B cell (primary cell): Measurements from ENCODE around the gene TARS2. TPM values are rescaled to one million over a fixed set of nuclear protein-coding genes. Genes with fewer than 3 reads are reported as not detected.

Source experiments
- ATAC-seq: fragments of 200-7000 bp; cut with Tn5 transposase; one replicate; pipeline ENCODE4 v1.10.0; 2021; ENCODE audit warnings: low read depth, mild to moderate bottlenecking, moderate number of reproducible peaks, moderate library complexity
- CTCF ChIA-PET: fragments of 350-600 bp; sonication (Branson Sonifier 250); formaldehyde crosslinking; loops from one replicate; lab custom pipeline; 2021; ENCODE audit warnings: antibody characterized with exemption, inconsistent platforms; lab: Charles Lee
- POLR2A ChIA-PET: fragments of 350-600 bp; sonication (Branson Sonifier 250); formaldehyde crosslinking; loops from one replicate; lab custom pipeline; 2021; ENCODE audit warnings: antibody characterized with exemption; lab: Charles Lee
- DNase-seq: peaks from one replicate; pipeline ENCODE4 v3.0.0; 2013
- H2AFZ ChIP-seq: 2 replicates; pipeline ENCODE4 v1.6.1; 2012; ENCODE audit warnings: mild to moderate bottlenecking, low read depth, low read length; ENCODE audit not compliant: insufficient read depth, poor library complexity, severe bottlenecking
- H3K27ac ChIP-seq, 2 donors: 1 replicate in 1 of 2; 2 replicates in 1 of 2; pipeline ENCODE4 v1.5.1; 2012 to 2013; ENCODE audit warnings: low read length in 2 of 2, mild to moderate bottlenecking in 2 of 2, moderate library complexity in 1 of 2
- H3K27me3 ChIP-seq, 4 experiments: fragments of 200-600 bp in 1 of 4; sonication (generic) in 1 of 4; replicated peaks in 1 of 4; 1 replicate in 2 of 4; 2 replicates in 2 of 4; pipeline versions ENCODE4 v1.6.1 to v1.7.0; 2013 to 2016; ENCODE audit warnings: low read length in 3 of 4, mild to moderate bottlenecking in 2 of 4, mixed read lengths in 1 of 4, moderate library complexity in 1 of 4; ENCODE audit not compliant: insufficient read depth in 4 of 4, control insufficient read depth in 3 of 4; ENCODE audit errors: control extremely low read depth in 1 of 4
- H3K36me3 ChIP-seq, 2 experiments: replicated peaks in 1 of 2; 1 replicate in 1 of 2; 2 replicates in 1 of 2; pipeline versions ENCODE4 v1.6.1 to v1.7.1; 2013; ENCODE audit warnings: low read length in 1 of 2; ENCODE audit not compliant: insufficient read depth in 2 of 2, control insufficient read depth in 1 of 2; ENCODE audit errors: control extremely low read depth in 1 of 2, extremely low read depth in 1 of 2
- H3K4me1 ChIP-seq, 2 donors: fragments of 200-600 bp in 1 of 2; sonication (generic) in 1 of 2; 1 replicate in 1 of 2; 2 replicates in 1 of 2; pipeline versions ENCODE4 v1.5.1 to v1.6.1; 2013 to 2017; ENCODE audit warnings: low read length in 2 of 2; ENCODE audit not compliant: control insufficient read depth in 2 of 2, insufficient read depth in 2 of 2
- H3K4me2 ChIP-seq: replicated peaks from 2 replicates; pipeline ENCODE3; 2012; ENCODE audit warnings: mild to moderate bottlenecking, low read depth, low read length; ENCODE audit not compliant: poor library complexity, severe bottlenecking
- H3K4me3 ChIP-seq, 5 experiments: fragments of 200-600 bp in 1 of 5; sonication (generic) in 1 of 5; 1 replicate in 3 of 5; 2 replicates in 2 of 5; pipeline versions ENCODE4 v1.5.1 to v1.7.0; 2011 to 2016; ENCODE audit warnings: low read length in 4 of 5, mild to moderate bottlenecking in 4 of 5, low read depth in 2 of 5, control low read depth in 1 of 5, moderate library complexity in 1 of 5; ENCODE audit not compliant: insufficient read depth in 1 of 5; ENCODE audit errors: control extremely low read depth in 1 of 5, extremely low read depth in 1 of 5
- H3K79me2 ChIP-seq: fragments of 200-600 bp; sonication (generic); one replicate; pipeline ENCODE4 v1.6.0; 2016; ENCODE audit warnings: low read length; ENCODE audit not compliant: control insufficient read depth, insufficient read depth
- H3K9ac ChIP-seq: fragments of 200-600 bp; sonication (generic); 2 replicates; pipeline ENCODE4 v1.6.1; 2017; ENCODE audit warnings: mild to moderate bottlenecking, low read length, moderate library complexity
- H3K9me3 ChIP-seq, 3 donors: one replicate each; pipeline versions ENCODE4 v1.6.1 to v1.7.1; 2013; ENCODE audit warnings: low read length in 2 of 3; ENCODE audit not compliant: control insufficient read depth in 2 of 3, insufficient read depth in 1 of 3; ENCODE audit errors: control extremely low read depth in 1 of 3
- H4K20me1 ChIP-seq: 2 replicates; pipeline ENCODE4 v1.6.0; 2012; ENCODE audit warnings: mild to moderate bottlenecking, low read length; ENCODE audit not compliant: insufficient read depth, control insufficient read depth, poor library complexity, severe bottlenecking
- H3K27ac Mint-ChIP-seq: one replicate; pipeline ENCODE4 v1.8.0; 2021; ENCODE audit warnings: mixed read lengths
- H3K27me3 Mint-ChIP-seq: one replicate; pipeline ENCODE4 v1.8.0; 2021; ENCODE audit warnings: mixed read lengths
- H3K4me1 Mint-ChIP-seq: one replicate; pipeline ENCODE4 v1.8.0; 2021; ENCODE audit warnings: mixed read lengths
- H3K4me3 Mint-ChIP-seq: one replicate; pipeline ENCODE4 v1.8.0; 2021; ENCODE audit warnings: mixed read lengths
- H3K9me3 Mint-ChIP-seq: one replicate; pipeline ENCODE4 v1.8.0; 2022; ENCODE audit warnings: mixed read lengths; ENCODE audit not compliant: insufficient read depth
- CTCF ChIP-seq: fragments of 200-600 bp; IDR thresholded peaks from one replicate; pipeline ENCODE4 v1.8.0; 2022; ENCODE audit warnings: antibody characterized with exemption, mild to moderate bottlenecking
- EZH2 ChIP-seq: IDR thresholded peaks from 2 replicates; pipeline ENCODE4 v1.6.1; 2012; ENCODE audit warnings: borderline replicate concordance, low read depth, mild to moderate bottlenecking, moderate library complexity, low read length; ENCODE audit not compliant: insufficient read depth, poor library complexity, severe bottlenecking
- WGBS: methylation state at CpG from one replicate; pipeline ENCODE4 v1.1.5; 2013; ENCODE audit warnings: missing lambda C conversion rate; ENCODE audit not compliant: insufficient coverage; 5-methylcytosine and 5-hydroxymethylcytosine counted together
- intact Hi-C: fragments of 100-400 bp; cut with micrococcal nuclease; formaldehyde crosslinking; loops from one replicate; pipeline ENCODE4 v1.10.0; 2022
- polyA plus RNA-seq: library from polyadenylated mRNA; depleted of rRNA; stranded (reverse); fragments of >200 nt; gene quantifications from 2 replicates; pipeline ENCODE4 v1.2.3, GENCODE V29; 2012
- total RNA-seq, 2 donors: library from RNA; stranded (reverse); fragments of 120-200 nt in 1 of 2; gene quantifications; 1 replicate in 1 of 2; 2 replicates in 1 of 2; pipeline versions ENCODE4 v1.2.3 to v1.2.4, GENCODE V29; 2013 to 2022

TARS2 gene
- total and polyA plus RNA-seq, 2 donors (not counting 1 experiment from before 2014, with no cell fraction given), result 42.2 to 53.6 TPM

GRCh38 chr1:150508982-150509381 is 21.8 kb downstream of the TARS2 start:
- Histone ChIP-seq H3K4me1 (no peaks in the 10 kb centered on the region), H3K4me3 (no peak overlapping the region), H3K9me3 (no peaks in the 10 kb centered on the region), H3K27me3 (no peaks in the 10 kb centered on the region), H3K27ac (no peak overlapping the region), H2AFZ (no peak overlapping the region), H3K9ac (no peak overlapping the region), H4K20me1 (no peaks in the 10 kb centered on the region), H3K4me2 (no peak overlapping the region), H3K79me2 (no peaks in the 10 kb centered on the region), H3K36me3 (peaks cover 6 to 31% of the 10 kb centered on the region in 2 experiments)
- H3K27me3 Mint-ChIP-seq, result no peaks in the 10 kb centered on the region
- no peak for TF ChIP-seq EZH2
- TF ChIP-seq CTCF, result no peak
- peaks cover 3% of the 10 kb centered on the region for H3K4me1 Mint-ChIP-seq
- H3K27ac Mint-ChIP-seq, result no peak overlapping the region
- ChIA-PET POLR2A (no interaction called here), CTCF (no interaction called here)
- DNase-seq, result no peak
- H3K4me3 Mint-ChIP-seq, result no peak overlapping the region
- no peaks in the 10 kb centered on the region for H3K9me3 Mint-ChIP-seq
- intact Hi-C loops, result no loop called here
- no peak for ATAC-seq
- WGBS, result 100% methylated on average over 1 of the region's 4 CpGs

GRCh38 chr1:150511551-150511950 is 24.3 kb downstream of the TARS2 start:
- H3K27me3 ChIP-seq, result no peaks in the 10 kb centered on the region
- no peaks in the 10 kb centered on the region for H4K20me1 ChIP-seq
- H3K4me1 Mint-ChIP-seq, result peaks cover 11% of the 10 kb centered on the region
- no peaks in the 10 kb centered on the region for H3K9me3 Mint-ChIP-seq
- ChIA-PET CTCF (no interaction called here), POLR2A (interaction anchor here (0.5 kb wide), 1 partner anchor 17 kb away, joined by 3 read pairs; no protein-coding TSS in a partner anchor)
- 98% methylated on average over 12 of the region's 12 CpGs for WGBS
- peaks cover 9 to 14% of the 10 kb centered on the region in 2 donors for H3K4me1 ChIP-seq
- H3K36me3 ChIP-seq, result peaks cover 0 to 5% of the 10 kb centered on the region in 2 experiments
- TF ChIP-seq CTCF (no peak), EZH2 (no peak)
- DNase-seq (no peak), ATAC-seq (no peak)
- no peak overlapping the region for H3K27ac Mint-ChIP-seq
- intact Hi-C loops, result no loop called here
- H3K9me3 ChIP-seq, result no peaks in the 10 kb centered on the region
- H3K27me3 Mint-ChIP-seq, result no peaks in the 10 kb centered on the region
- H3K79me2 ChIP-seq, result peaks cover 3% of the 10 kb centered on the region
- no peak overlapping the region for H2AFZ ChIP-seq
- H3K27ac ChIP-seq, result no peak overlapping the region
- no peak overlapping the region for H3K9ac ChIP-seq
- H3K4me3 Mint-ChIP-seq, result no peak overlapping the region
- H3K4me3 ChIP-seq, result no peak overlapping the region
- no peak overlapping the region for H3K4me2 ChIP-seq
